BE2C (cell line): Measurements from ENCODE around the gene PALM.
A peak's percentile ranks its signal among the peaks of the same experiment; 100 is the strongest.

Experiments
- DNase-seq: peaks from one replicate; pipeline ENCODE4 v3.0.0-alpha.2; 2020
- H3K27me3 ChIP-seq: fragments of 250-450 bp; sonication (Bioruptor Pico); 2 replicates; pipeline ENCODE4 v1.5.1; 2020; ENCODE audit warnings: mild to moderate bottlenecking
- H3K36me3 ChIP-seq: fragments of 250-450 bp; sonication (Bioruptor Pico); 2 replicates; pipeline ENCODE4 v1.5.1; 2020; ENCODE audit warnings: mild to moderate bottlenecking
- H3K4me1 ChIP-seq: fragments of 250-450 bp; sonication (Bioruptor Pico); 2 replicates; pipeline ENCODE4 v1.5.1; 2020
- H3K4me3 ChIP-seq: 2 replicates; pipeline ENCODE4 v1.5.1; 2011; ENCODE audit warnings: low read depth, low read length
- H3K9me3 ChIP-seq: fragments of 250-450 bp; sonication (Bioruptor Pico); 2 replicates; pipeline ENCODE4 v1.5.1; 2020
- CTCF ChIP-seq: IDR thresholded peaks from 2 replicates; pipeline ENCODE4 v1.5.1; 2012; ENCODE audit warnings: mild to moderate bottlenecking, low read depth, low read length

Gene PALM

GRCh38 chr19:704447-704741 is 4.3 kb upstream of the PALM start:
- H3K4me1 ChIP-seq: peaks cover 3% of the 10 kb centered on the region; the same call in 1 of the 2 replicates
- H3K27me3 ChIP-seq: no peaks in the 10 kb centered on the region; the same call in 1 of the 2 replicates
- no peaks in the 10 kb centered on the region for H3K36me3 ChIP-seq
- H3K4me3 ChIP-seq: no peak overlapping the region; the same call in 1 of the 2 replicates
- DNase-seq: no peak
- no peak for TF ChIP-seq CTCF
- H3K9me3 ChIP-seq: peaks cover 2% of the 10 kb centered on the region; the same call in 1 of the 2 replicates

GRCh38 chr19:709196-709964 is 645 bp downstream of the PALM start:
- Histone ChIP-seq H3K9me3 (peaks cover under 1% of the 10 kb centered on the region; the same call in 1 of the 2 replicates), H3K4me3 (peak overlapping the region; percentile 48), H3K36me3 (no peaks in the 10 kb centered on the region), H3K4me1 (peaks cover under 1% of the 10 kb centered on the region), H3K27me3 (peaks cover 4% of the 10 kb centered on the region; the same call in 1 of the 2 replicates)
- DNase-seq: no peak
- no peak for TF ChIP-seq CTCF

GRCh38 chr19:709965-710571 is 1.3 kb downstream of the PALM start:
- Histone ChIP-seq H3K36me3 (no peaks in the 10 kb centered on the region), H3K9me3 (no peaks in the 10 kb centered on the region), H3K4me1 (no peaks in the 10 kb centered on the region; the same call in 1 of the 2 replicates), H3K4me3 (peak overlapping the region; percentile 48), H3K27me3 (peaks cover 4% of the 10 kb centered on the region; the same call in 1 of the 2 replicates)
- no peak for TF ChIP-seq CTCF
- no peak for DNase-seq

GRCh38 chr19:710767-711166 is 2.0 kb downstream of the PALM start:
- TF ChIP-seq CTCF: no peak
- Histone ChIP-seq H3K9me3 (no peaks in the 10 kb centered on the region), H3K4me1 (no peaks in the 10 kb centered on the region; the same call in 1 of the 2 replicates), H3K36me3 (no peaks in the 10 kb centered on the region), H3K27me3 (peaks cover 4% of the 10 kb centered on the region; the same call in 1 of the 2 replicates), H3K4me3 (no peak overlapping the region)
- DNase-seq: no peak

GRCh38 chr19:711254-711653 is 2.5 kb downstream of the PALM start:
- no peak overlapping the region for H3K4me3 ChIP-seq
- TF ChIP-seq CTCF: no peak
- H3K36me3 ChIP-seq: no peaks in the 10 kb centered on the region
- H3K27me3 ChIP-seq: peaks cover 4% of the 10 kb centered on the region; the same call in 1 of the 2 replicates
- no peaks in the 10 kb centered on the region for H3K9me3 ChIP-seq
- no peaks in the 10 kb centered on the region; the same call in 1 of the 2 replicates for H3K4me1 ChIP-seq
- DNase-seq: no peak

- TF ChIP-seq CTCF: no peak
- H3K4me1 ChIP-seq: peaks cover 5% of the 10 kb centered on the region
- H3K27me3 ChIP-seq: no peaks in the 10 kb centered on the region
- H3K4me3 ChIP-seq: no peak overlapping the region
- H3K9me3 ChIP-seq: no peaks in the 10 kb centered on the region
- no peak for DNase-seq
- no peaks in the 10 kb centered on the region for H3K36me3 ChIP-seq
These were observed 6.6 kb downstream of the PALM start for GRCh38 chr19:715347-715746.
